Measurements from ENCODE around the gene SOD2. TPM values are rescaled to one million over a fixed set of nuclear protein-coding genes. Genes with fewer than 3 reads are reported as not detected.
A peak's percentile ranks its signal among the peaks of the same experiment; 100 is the strongest.

Gene SOD2
- total RNA-seq, 6 donors from 2014 or later: 116 to 478 (median 295) TPM

GRCh38 chr6:159689001-159689400 is 4.0 kb downstream of the SOD2 start:
- WGBS, 2 donors: 59 to 69% methylated on average over 6 of the region's 6 CpGs
- TF ChIP-seq CTCF (IDR thresholded peaks at IDR 0.05) (no peak), POLR2A (IDR thresholded peaks at IDR 0.05) (peak in 1 of 4 donors; percentile 65), EP300 (IDR thresholded peaks at IDR 0.05) (no peak), POLR2AphosphoS5 (IDR thresholded peaks at IDR 0.05) (peak; percentile 31 to 45)
- Histone ChIP-seq H3K27me3 (no peaks in the 10 kb centered on the region), H3K4me1 (peaks cover 22 to 55% (median 41%) of the 10 kb centered on the region in 4 donors), H3K9me3 (no peaks in the 10 kb centered on the region), H3K27ac (peak overlapping the region in 3 of 4 donors; percentile 10 to 97 (median 31)), H3K4me3 (peak overlapping the region in 2 of 4 donors; percentile 84 to 98), H3K36me3 (peaks cover 0 to 66% (median 44%) of the 10 kb centered on the region in 4 donors)
- DNase-seq (peak in 1 of 2 donors; percentile 57), ATAC-seq (ENCODE audit: low FRiP score in 2 of 2) (no peak)

GRCh38 chr6:159688266-159688905 is 4.7 kb downstream of the SOD2 start:
- WGBS, 2 donors: 76 to 82% methylated on average over 5 of the region's 5 CpGs
- Histone ChIP-seq H3K9me3 (no peaks in the 10 kb centered on the region), H3K36me3 (peaks cover 0 to 72% (median 47%) of the 10 kb centered on the region in 4 donors), H3K27ac (peak overlapping the region in 3 of 4 donors; percentile 10 to 97 (median 31)), H3K27me3 (no peaks in the 10 kb centered on the region), H3K4me3 (peak overlapping the region in 2 of 4 donors; percentile 84 to 98), H3K4me1 (peaks cover 20 to 57% (median 44%) of the 10 kb centered on the region in 4 donors)
- DNase-seq: no peak
- ATAC-seq (ENCODE audit: low FRiP score in 2 of 2): no peak
- TF ChIP-seq POLR2AphosphoS5 (IDR thresholded peaks at IDR 0.05): no peak
- no peak for TF ChIP-seq POLR2A (IDR thresholded peaks at IDR 0.05)

GRCh38 chr6:159687341-159687740 is 5.7 kb downstream of the SOD2 start:
- WGBS, 2 donors: 91 to 94% methylated on average over 9 of the region's 9 CpGs
- H3K9me3 ChIP-seq: no peaks in the 10 kb centered on the region
- peak overlapping the region in 1 of 4 donors; percentile 3 for H3K27ac ChIP-seq
- peak overlapping the region in 1 of 4 donors; percentile 84 for H3K4me3 ChIP-seq
- ATAC-seq (ENCODE audit: low FRiP score in 2 of 2) (no peak), DNase-seq (no peak)
- H3K27me3 ChIP-seq: no peaks in the 10 kb centered on the region
- H3K36me3 ChIP-seq: peaks cover 0 to 82% (median 49%) of the 10 kb centered on the region in 4 donors
- H3K4me1 ChIP-seq: peaks cover 25 to 64% (median 47%) of the 10 kb centered on the region in 4 donors
- TF ChIP-seq POLR2A (IDR thresholded peaks at IDR 0.05) (no peak), POLR2AphosphoS5 (IDR thresholded peaks at IDR 0.05) (no peak), EP300 (IDR thresholded peaks at IDR 0.05) (no peak), CTCF (IDR thresholded peaks at IDR 0.05) (no peak)

GRCh38 chr6:159686703-159687102 is 6.3 kb downstream of the SOD2 start:
- TF ChIP-seq CTCF (IDR thresholded peaks at IDR 0.05) (no peak), EP300 (IDR thresholded peaks at IDR 0.05) (no peak), POLR2AphosphoS5 (IDR thresholded peaks at IDR 0.05) (no peak), POLR2A (IDR thresholded peaks at IDR 0.05) (no peak)
- Histone ChIP-seq H3K9me3 (no peaks in the 10 kb centered on the region), H3K27ac (peak overlapping the region in 2 of 4 donors; percentile 3 to 13), H3K27me3 (no peaks in the 10 kb centered on the region), H3K36me3 (peaks cover 0 to 89% (median 53%) of the 10 kb centered on the region in 4 donors), H3K4me3 (peak overlapping the region in 1 of 4 donors; percentile 84), H3K4me1 (peaks cover 25 to 58% (median 47%) of the 10 kb centered on the region in 4 donors)
- no peak for DNase-seq
- ATAC-seq (ENCODE audit: low FRiP score in 2 of 2): no peak
- WGBS, 2 donors: 67 to 70% methylated on average over 3 of the region's 3 CpGs

- H3K4me3 ChIP-seq: no peak overlapping the region
- H3K4me1 ChIP-seq: peaks cover 24 to 54% (median 47%) of the 10 kb centered on the region in 4 donors
- peaks cover 0 to 95% (median 56%) of the 10 kb centered on the region in 4 donors for H3K36me3 ChIP-seq
- no peak overlapping the region for H3K27ac ChIP-seq
- TF ChIP-seq POLR2A (IDR thresholded peaks at IDR 0.05): no peak
- no peak for TF ChIP-seq EP300 (IDR thresholded peaks at IDR 0.05)
- no peak for TF ChIP-seq CTCF (IDR thresholded peaks at IDR 0.05)
- TF ChIP-seq POLR2AphosphoS5 (IDR thresholded peaks at IDR 0.05): no peak
- ATAC-seq (ENCODE audit: low FRiP score in 2 of 2) (no peak), DNase-seq (no peak)
- no peaks in the 10 kb centered on the region for H3K9me3 ChIP-seq
- WGBS, 2 donors: 71 to 92% methylated on average over 5 of the region's 5 CpGs
- no peaks in the 10 kb centered on the region for H3K27me3 ChIP-seq
Observed at GRCh38 chr6:159686040-159686439, 7.0 kb downstream of the SOD2 start.
